Neural cell (in vitro differentiated cells): ENCODE data around the gene SEC61B. TPM values are rescaled to one million over a fixed set of nuclear protein-coding genes. Genes with fewer than 3 reads are reported as not detected.

Experiments used
- H2AFZ ChIP-seq: fragments of 200-600, 300-800 bp; sonication (generic), shearing (Covaris generic); 2 replicates; pipeline ENCODE4 v1.6.0; 2014; ENCODE audit warnings: low read depth, mild to moderate bottlenecking, antibody characterized with exemption, low read length, moderate library complexity
- H3F3A ChIP-seq: fragments of 200-600 bp; shearing (Covaris generic); 2 replicates; pipeline ENCODE4 v1.6.1; 2016; ENCODE audit warnings: mild to moderate bottlenecking, moderate library complexity, mixed read lengths, antibody characterized with exemption, low read length; ENCODE audit not compliant: insufficient read depth, poor library complexity, severe bottlenecking
- H3K27ac ChIP-seq: fragments of 200-600, 300-800 bp; sonication (generic), shearing (Covaris generic); 2 replicates; pipeline ENCODE4 v1.5.1; 2014; ENCODE audit warnings: mild to moderate bottlenecking, low read length, moderate library complexity
- H3K27me3 ChIP-seq: fragments of 300-800, 200-600 bp; sonication (generic), shearing (Covaris generic); 2 replicates; pipeline ENCODE4 v1.6.0; 2014; ENCODE audit warnings: mild to moderate bottlenecking, low read depth, low read length, moderate library complexity; ENCODE audit not compliant: insufficient read depth
- H3K36me3 ChIP-seq: fragments of 300-800, 200-600 bp; sonication (generic), shearing (Covaris generic); 2 replicates; pipeline ENCODE4 v1.5.1; 2014; ENCODE audit warnings: mild to moderate bottlenecking, antibody characterized with exemption, low read length, moderate library complexity; ENCODE audit not compliant: insufficient read depth
- H3K4me2 ChIP-seq: fragments of 300-800, 200-600 bp; sonication (generic), shearing (Covaris generic); 2 replicates; pipeline ENCODE4 v1.6.0; 2014; ENCODE audit warnings: mild to moderate bottlenecking, low read length
- H3K4me3 ChIP-seq: fragments of 300-800, 200-600 bp; sonication (generic), shearing (Covaris generic); 2 replicates; pipeline ENCODE4 v1.5.1; 2014; ENCODE audit warnings: mild to moderate bottlenecking, low read length, moderate library complexity
- H3K79me2 ChIP-seq: fragments of 200-600 bp; shearing (Covaris generic); replicated peaks from 2 replicates; pipeline ENCODE4 v1.6.0; 2014; ENCODE audit warnings: mild to moderate bottlenecking, low read length, moderate library complexity; ENCODE audit not compliant: insufficient read depth
- H3K9ac ChIP-seq: fragments of 300-800, 200-600 bp; sonication (generic), shearing (Covaris generic); 2 replicates; pipeline ENCODE4 v1.6.1; 2016; ENCODE audit warnings: mild to moderate bottlenecking, low read length, mixed read lengths
- H3K9me2 ChIP-seq: fragments of 200-600 bp; shearing (Covaris generic); 2 replicates; pipeline ENCODE4 v1.6.1; 2016; ENCODE audit warnings: mild to moderate bottlenecking, low read length, mixed read lengths; ENCODE audit not compliant: insufficient read depth
- H3K9me3 ChIP-seq: fragments of 200-600, 300-800 bp; sonication (generic), shearing (Covaris generic); 2 replicates; pipeline ENCODE4 v1.6.1; 2016; ENCODE audit warnings: mild to moderate bottlenecking, mixed run types, low read length, moderate library complexity, mixed read lengths
- H4K20me1 ChIP-seq: fragments of 200-600 bp; shearing (Covaris generic); 2 replicates; pipeline ENCODE4 v1.6.1; 2016; ENCODE audit warnings: mild to moderate bottlenecking, mixed run types; ENCODE audit not compliant: insufficient read depth
- CTCF ChIP-seq: fragments of 450-650 bp; IDR thresholded peaks from 2 replicates; pipeline ENCODE4 v1.5.1; 2014; ENCODE audit warnings: antibody characterized with exemption, mild to moderate bottlenecking, moderate library complexity; ENCODE audit not compliant: poor library complexity, severe bottlenecking
- EP300 ChIP-seq: fragments of 450-650 bp; conservative IDR thresholded peaks from 2 replicates; pipeline ENCODE4 v1.6.1; 2014; ENCODE audit warnings: antibody characterized with exemption, mild to moderate bottlenecking, moderate library complexity; ENCODE audit not compliant: poor library complexity, severe bottlenecking
- EZH2 ChIP-seq: fragments of 200-600, 300-800 bp; shearing (Covaris generic), sonication (generic); IDR thresholded peaks from 2 replicates; pipeline ENCODE4 v1.6.1; 2014; ENCODE audit warnings: antibody characterized with exemption, low read length, borderline replicate concordance, mild to moderate bottlenecking; ENCODE audit not compliant: insufficient read depth, poor library complexity, severe bottlenecking
- MXI1 ChIP-seq: fragments of 450-650 bp; conservative IDR thresholded peaks from 2 replicates; pipeline ENCODE4 v1.6.1; 2014; ENCODE audit warnings: antibody characterized with exemption, mild to moderate bottlenecking; ENCODE audit not compliant: poor library complexity, severe bottlenecking
- POLR2AphosphoS5 ChIP-seq: IDR thresholded peaks from 2 replicates; pipeline ENCODE4 v1.6.1; 2012
- RAD21 ChIP-seq: fragments of 450-650 bp; conservative IDR thresholded peaks from 2 replicates; pipeline ENCODE4 v1.6.1; 2014; ENCODE audit warnings: antibody characterized with exemption, mild to moderate bottlenecking, moderate library complexity
- REST ChIP-seq: IDR thresholded peaks from 2 replicates; pipeline ENCODE4 v1.6.1; 2012; ENCODE audit warnings: borderline replicate concordance
- SMC3 ChIP-seq: fragments of 450-650 bp; conservative IDR thresholded peaks from 2 replicates; pipeline ENCODE4 v1.6.1; 2014; ENCODE audit warnings: antibody characterized with exemption, mild to moderate bottlenecking, moderate library complexity; ENCODE audit not compliant: poor library complexity
- TAF1 ChIP-seq: IDR thresholded peaks from 2 replicates; pipeline ENCODE4 v1.6.1; 2012; ENCODE audit warnings: low read depth
- polyA plus RNA-seq: library from polyadenylated mRNA; depleted of rRNA; stranded (reverse); fragments of >200 nt; gene quantifications from 2 replicates; pipeline ENCODE4 v1.2.3, GENCODE V29; 2014

The SEC61B gene
- polyA plus RNA-seq, 1 donor from 2014 or later = 203 TPM

- H2AFZ ChIP-seq = no peak overlapping the region
- H3F3A ChIP-seq = no peaks in the 10 kb centered on the region
- H3K4me3 ChIP-seq = no peak overlapping the region
- H3K27me3 ChIP-seq = no peaks in the 10 kb centered on the region
- H3K9me2 ChIP-seq = no peaks in the 10 kb centered on the region
- H3K79me2 ChIP-seq = no peaks in the 10 kb centered on the region
- no peak overlapping the region for H3K27ac ChIP-seq
- no peaks in the 10 kb centered on the region for H3K9me3 ChIP-seq
- H3K9ac ChIP-seq = no peak overlapping the region
- no peak overlapping the region for H3K4me2 ChIP-seq
- no peaks in the 10 kb centered on the region for H3K36me3 ChIP-seq
- H4K20me1 ChIP-seq = no peaks in the 10 kb centered on the region
- TF ChIP-seq TAF1 (no peak), REST (no peak), RAD21 (no peak), SMC3 (no peak), MXI1 (no peak), CTCF (no peak), EZH2 (no peak), POLR2AphosphoS5 (no peak), EP300 (no peak)
These were observed 22.5 kb downstream of the SEC61B start for GRCh38 chr9:99244344-99245260.

- Histone ChIP-seq H2AFZ (no peak overlapping the region), H4K20me1 (no peaks in the 10 kb centered on the region), H3K9me3 (no peaks in the 10 kb centered on the region), H3K36me3 (no peaks in the 10 kb centered on the region), H3K27ac (no peak overlapping the region), H3K79me2 (no peaks in the 10 kb centered on the region), H3K9ac (no peak overlapping the region), H3F3A (no peaks in the 10 kb centered on the region), H3K4me3 (no peak overlapping the region), H3K27me3 (no peaks in the 10 kb centered on the region), H3K9me2 (no peaks in the 10 kb centered on the region), H3K4me2 (no peak overlapping the region)
- TF ChIP-seq REST (no peak), TAF1 (no peak), EZH2 (no peak), CTCF (no peak), MXI1 (no peak), EP300 (no peak), SMC3 (no peak), POLR2AphosphoS5 (no peak), RAD21 (no peak)
These were observed 27.5 kb downstream of the SEC61B start for GRCh38 chr9:99249619-99250018.
